Ureter (tissue), 1 donor: ENCODE measurements around the gene ALLC. TPM values are rescaled to one million over a fixed set of nuclear protein-coding genes. Genes with fewer than 3 reads are reported as not detected.

Experiments
- DNase-seq: peaks from one replicate; pipeline ENCODE4 v3.0.0-alpha.2; 2020; ENCODE audit warnings: low spot score
- total RNA-seq: library from RNA; stranded (reverse); gene quantifications from one replicate; pipeline ENCODE4 v1.2.4, GENCODE V29; 2023
- donor health status: DM: yes; HTN: yes; CAD: no.

The ALLC gene
- total RNA-seq, 1 donor from 2014 or later = not detected

GRCh38 chr2:3677436-3677835 lies 19.4 kb downstream of the ALLC start:
- no peak for DNase-seq

GRCh38 chr2:3678212-3678611 lies 20.2 kb downstream of the ALLC start:
- no peak for DNase-seq

GRCh38 chr2:3679180-3679579 lies 21.2 kb downstream of the ALLC start:
- no peak for DNase-seq

GRCh38 chr2:3679616-3680393 lies 21.8 kb downstream of the ALLC start:
- no peak for DNase-seq

- no peak for DNase-seq
These were observed 22.7 kb downstream of the ALLC start for GRCh38 chr2:3680548-3681345.

GRCh38 chr2:3681625-3682024 lies 23.6 kb downstream of the ALLC start:
- no peak for DNase-seq

GRCh38 chr2:3682811-3683210 lies 24.8 kb downstream of the ALLC start:
- DNase-seq = no peak

- DNase-seq = no peak
These were observed 25.9 kb downstream of the ALLC start for GRCh38 chr2:3683748-3684454.

GRCh38 chr2:3689998-3690748 lies 32.2 kb downstream of the ALLC start:
- no peak for DNase-seq

GRCh38 chr2:3692375-3692774 lies 34.4 kb downstream of the ALLC start:
- DNase-seq = no peak

- no peak for DNase-seq
These were observed 38.5 kb downstream of the ALLC start for GRCh38 chr2:3696545-3696944.

GRCh38 chr2:3701071-3701470 lies 43.1 kb downstream of the ALLC start:
- no peak for DNase-seq

GRCh38 chr2:3703236-3703756 lies 45.3 kb downstream of the ALLC start, which contains the start of gene DCDC2C:
Gene DCDC2C, plus strand, starts transcription at chr2:3703575. Its CDS starts 177 bp downstream, at chr2:3703752.
- DNase-seq = no peak

- no peak for DNase-seq
These were observed 45.9 kb downstream of the ALLC start for GRCh38 chr2:3703757-3704355.

GRCh38 chr2:3704692-3705091 lies 46.7 kb downstream of the ALLC start:
- DNase-seq = no peak

- DNase-seq = no peak
These were observed 47.8 kb downstream of the ALLC start for GRCh38 chr2:3705782-3706181.

GRCh38 chr2:3706892-3707291 lies 48.9 kb downstream of the ALLC start:
- DNase-seq = no peak

- DNase-seq = no peak
These were observed 50.6 kb downstream of the ALLC start for GRCh38 chr2:3708576-3708975.

- no peak for DNase-seq
These were observed 51.2 kb downstream of the ALLC start for GRCh38 chr2:3709225-3709624.

- no peak for DNase-seq
These were observed 54.4 kb downstream of the ALLC start for GRCh38 chr2:3712424-3712823.
